Measurements from ENCODE around the gene CCDC50. TPM values are rescaled to one million over a fixed set of nuclear protein-coding genes. Genes with fewer than 3 reads are reported as not detected.

Gene CCDC50
- total RNA-seq, 1 donor from 2014 or later: 51.2 TPM

- peaks cover 5% of the 10 kb centered on the region for H3K4me1 Mint-ChIP-seq
- peaks cover 3% of the 10 kb centered on the region for H3K36me3 ChIP-seq
- H4K20me1 ChIP-seq (ENCODE audit: low read depth): no peaks in the 10 kb centered on the region
- TF ChIP-seq EZH2phosphoT487 (IDR thresholded peaks at IDR 0.05) (no peak), CTCF (IDR thresholded peaks at IDR 0.05) (no peak), EZH2 (IDR thresholded peaks at IDR 0.05) (no peak)
- peaks cover 33% of the 10 kb centered on the region for H3K36me3 Mint-ChIP-seq
- no peaks in the 10 kb centered on the region for H3K27me3 ChIP-seq
- no peaks in the 10 kb centered on the region for H3F3A ChIP-seq (ENCODE audit: low read depth)
- no peak overlapping the region for H3K27ac ChIP-seq
- no peak overlapping the region for H2AFZ ChIP-seq (replicated peaks)
- no peak overlapping the region for H3K4me3 ChIP-seq
- H3K4me1 ChIP-seq: no peaks in the 10 kb centered on the region
- no peak overlapping the region for H3K27ac Mint-ChIP-seq
- no peaks in the 10 kb centered on the region for H3K79me2 ChIP-seq (ENCODE audit: low read depth)
- H3K4me2 ChIP-seq: no peak overlapping the region
- H3K9ac ChIP-seq: no peak overlapping the region
- no peaks in the 10 kb centered on the region for H3K27me3 Mint-ChIP-seq (ENCODE audit: insufficient read depth, low read depth)
- no peaks in the 10 kb centered on the region for H3K9me3 Mint-ChIP-seq
- no peak overlapping the region for H3K4me3 Mint-ChIP-seq
- DNase-seq (ENCODE audit: low spot score): no peak
- H3K9me3 ChIP-seq (ENCODE audit: low read depth): no peaks in the 10 kb centered on the region
Measured at GRCh38 chr3:191379446-191379845, 50.3 kb downstream of the CCDC50 start.

- H3K4me2 ChIP-seq: no peak overlapping the region
- no peaks in the 10 kb centered on the region for H3K4me1 ChIP-seq
- H3K4me3 ChIP-seq: no peak overlapping the region
- peaks cover 35% of the 10 kb centered on the region for H3K36me3 Mint-ChIP-seq
- H3K27me3 ChIP-seq: no peaks in the 10 kb centered on the region
- H3K27me3 Mint-ChIP-seq (ENCODE audit: insufficient read depth, low read depth): no peaks in the 10 kb centered on the region
- no peaks in the 10 kb centered on the region for H3K79me2 ChIP-seq (ENCODE audit: low read depth)
- H3F3A ChIP-seq (ENCODE audit: low read depth): no peaks in the 10 kb centered on the region
- DNase-seq (ENCODE audit: low spot score): no peak
- no peak overlapping the region for H3K9ac ChIP-seq
- H3K27ac ChIP-seq: no peak overlapping the region
- H3K27ac Mint-ChIP-seq: no peak overlapping the region
- no peaks in the 10 kb centered on the region for H3K9me3 Mint-ChIP-seq
- peaks cover 3% of the 10 kb centered on the region for H3K36me3 ChIP-seq
- no peak overlapping the region for H2AFZ ChIP-seq (replicated peaks)
- peaks cover 5% of the 10 kb centered on the region for H3K4me1 Mint-ChIP-seq
- no peaks in the 10 kb centered on the region for H4K20me1 ChIP-seq (ENCODE audit: low read depth)
- H3K9me3 ChIP-seq (ENCODE audit: low read depth): no peaks in the 10 kb centered on the region
- no peak overlapping the region for H3K4me3 Mint-ChIP-seq
- TF ChIP-seq EZH2phosphoT487 (IDR thresholded peaks at IDR 0.05) (no peak), EZH2 (IDR thresholded peaks at IDR 0.05) (no peak), CTCF (IDR thresholded peaks at IDR 0.05) (no peak)
Measured at GRCh38 chr3:191380001-191380400, 50.8 kb downstream of the CCDC50 start.

- TF ChIP-seq CTCF (IDR thresholded peaks at IDR 0.05): no peak
- TF ChIP-seq EZH2 (IDR thresholded peaks at IDR 0.05): no peak
- TF ChIP-seq EZH2phosphoT487 (IDR thresholded peaks at IDR 0.05): no peak
- Histone ChIP-seq H3K4me3 (no peak overlapping the region), H4K20me1 (ENCODE audit: low read depth) (no peaks in the 10 kb centered on the region), H3K27me3 (no peaks in the 10 kb centered on the region), H3K4me2 (no peak overlapping the region), H3K79me2 (ENCODE audit: low read depth) (no peaks in the 10 kb centered on the region), H3K27ac (no peak overlapping the region), H3F3A (ENCODE audit: low read depth) (no peaks in the 10 kb centered on the region), H3K36me3 (peaks cover 3% of the 10 kb centered on the region), H3K9me3 (ENCODE audit: low read depth) (no peaks in the 10 kb centered on the region), H3K4me1 (no peaks in the 10 kb centered on the region), H3K9ac (no peak overlapping the region), H2AFZ (replicated peaks) (no peak overlapping the region)
- Mint-ChIP-seq H3K36me3 (peaks cover 40% of the 10 kb centered on the region), H3K4me3 (no peak overlapping the region), H3K4me1 (peaks cover 5% of the 10 kb centered on the region), H3K27me3 (ENCODE audit: insufficient read depth, low read depth) (no peaks in the 10 kb centered on the region), H3K9me3 (no peaks in the 10 kb centered on the region), H3K27ac (no peak overlapping the region)
- no peak for DNase-seq (ENCODE audit: low spot score)
Measured at GRCh38 chr3:191381303-191381702, 52.1 kb downstream of the CCDC50 start.

All from neural progenitor cell (in vitro differentiated cells).